ENCODE measurements around the gene OR10P1.

OR10P1 gene

GRCh38 chr12:55675666-55676065 lies 39.0 kb downstream of the OR10P1 start:
- Histone ChIP-seq H3K79me2 (ENCODE audit: control insufficient read depth, low read length) (no peaks in the 10 kb centered on the region), H3K9me2 (replicated peaks; ENCODE audit: control insufficient read depth, low read length) (no peaks in the 10 kb centered on the region), H3K9me3 (ENCODE audit: control insufficient read depth, insufficient read depth, low read length) (no peaks in the 10 kb centered on the region), H4K20me1 (ENCODE audit: control insufficient read depth, insufficient read depth, low read depth, low read length) (no peaks in the 10 kb centered on the region), H3K4me2 (ENCODE audit: low read length) (no peak overlapping the region), H3K4me1 (ENCODE audit: control insufficient read depth, low read length) (peaks cover 23% of the 10 kb centered on the region), H3F3A (ENCODE audit: control insufficient read depth, insufficient read depth) (0 out of 2 replicates have a peak, but pooled peaks cover 5% of the 10 kb centered on the region), H3K27me3 (ENCODE audit: control insufficient read depth, low read length) (no peaks in the 10 kb centered on the region), H3K36me3 (ENCODE audit: control insufficient read depth, low read length) (no peaks in the 10 kb centered on the region), H3K4me3 (ENCODE audit: low read length) (no peak overlapping the region), H3K27ac (ENCODE audit: low read depth, low read length) (no peak overlapping the region)
- no peak for TF ChIP-seq EZH2phosphoT487 (IDR thresholded peaks at IDR 0.05; ENCODE audit: borderline replicate concordance, low read length)
- no peak for TF ChIP-seq CTCF (IDR thresholded peaks at IDR 0.05; ENCODE audit: low read depth, low read length, poor library complexity, severe bottlenecking)

- Histone ChIP-seq H3K9me3 (ENCODE audit: control insufficient read depth, insufficient read depth, low read length) (no peaks in the 10 kb centered on the region), H3F3A (ENCODE audit: control insufficient read depth, insufficient read depth) (0 out of 2 replicates have a peak, but pooled peaks cover 5% of the 10 kb centered on the region), H3K4me2 (ENCODE audit: low read length) (no peak overlapping the region), H3K27ac (ENCODE audit: low read depth, low read length) (no peak overlapping the region), H3K79me2 (ENCODE audit: control insufficient read depth, low read length) (no peaks in the 10 kb centered on the region), H4K20me1 (ENCODE audit: control insufficient read depth, insufficient read depth, low read depth, low read length) (no peaks in the 10 kb centered on the region), H3K4me3 (ENCODE audit: low read length) (no peak overlapping the region), H3K27me3 (ENCODE audit: control insufficient read depth, low read length) (peaks cover 5% of the 10 kb centered on the region), H3K9me2 (replicated peaks; ENCODE audit: control insufficient read depth, low read length) (no peaks in the 10 kb centered on the region), H3K4me1 (ENCODE audit: control insufficient read depth, low read length) (peaks cover 31% of the 10 kb centered on the region), H3K36me3 (ENCODE audit: control insufficient read depth, low read length) (no peaks in the 10 kb centered on the region)
- no peak for TF ChIP-seq EZH2phosphoT487 (IDR thresholded peaks at IDR 0.05; ENCODE audit: borderline replicate concordance, low read length)
- no peak for TF ChIP-seq CTCF (IDR thresholded peaks at IDR 0.05; ENCODE audit: low read depth, low read length, poor library complexity, severe bottlenecking)
Observed at GRCh38 chr12:55676707-55677106, 40.0 kb downstream of the OR10P1 start.

- no peaks in the 10 kb centered on the region for H3K79me2 ChIP-seq (ENCODE audit: control insufficient read depth, low read length)
- no peak overlapping the region for H3K27ac ChIP-seq (ENCODE audit: low read depth, low read length)
- peaks cover 25% of the 10 kb centered on the region for H3K4me1 ChIP-seq (ENCODE audit: control insufficient read depth, low read length)
- H3K27me3 ChIP-seq (ENCODE audit: control insufficient read depth, low read length), result peaks cover 8% of the 10 kb centered on the region
- no peaks in the 10 kb centered on the region for H3K36me3 ChIP-seq (ENCODE audit: control insufficient read depth, low read length)
- no peak overlapping the region for H3K4me3 ChIP-seq (ENCODE audit: low read length)
- H3K4me2 ChIP-seq (ENCODE audit: low read length), result no peak overlapping the region
- 0 out of 2 replicates have a peak, but pooled peaks cover 2% of the 10 kb centered on the region for H3F3A ChIP-seq (ENCODE audit: control insufficient read depth, insufficient read depth)
- H3K9me2 ChIP-seq (replicated peaks; ENCODE audit: control insufficient read depth, low read length), result no peaks in the 10 kb centered on the region
- TF ChIP-seq CTCF (IDR thresholded peaks at IDR 0.05; ENCODE audit: low read depth, low read length, poor library complexity, severe bottlenecking) (no peak), EZH2phosphoT487 (IDR thresholded peaks at IDR 0.05; ENCODE audit: borderline replicate concordance, low read length) (no peak)
- no peaks in the 10 kb centered on the region for H3K9me3 ChIP-seq (ENCODE audit: control insufficient read depth, insufficient read depth, low read length)
- no peaks in the 10 kb centered on the region for H4K20me1 ChIP-seq (ENCODE audit: control insufficient read depth, insufficient read depth, low read depth, low read length)
Observed at GRCh38 chr12:55679691-55680090, 43.0 kb downstream of the OR10P1 start.
